Psoas muscle (tissue), 8 donors: ENCODE measurements around the gene TAGLN. TPM values are rescaled to one million over a fixed set of nuclear protein-coding genes. Genes with fewer than 3 reads are reported as not detected.
"Not testable (repeated sequence)": the region's sequence is repeated elsewhere in the genome, so short reads cannot be mapped to it uniquely, and the experiment has no call there.

Source experiments
- ATAC-seq, 4 donors: fragments of 200-7000 bp; cut with Tn5 transposase; one replicate each; pipeline ENCODE4 v1.9.1; 2020; ENCODE audit warnings: moderate library complexity in 3 of 4, mild to moderate bottlenecking in 2 of 4
- DNase-seq, 2 donors: peaks; one replicate each; pipeline ENCODE4 v3.0.0-alpha.2; 2020
- H3K27ac ChIP-seq: fragments of 200-600 bp; one replicate; pipeline ENCODE4 v1.8.0; 2022
- H3K27me3 ChIP-seq, 3 donors: fragments of 200-600 bp in 1 of 3; one replicate each; pipeline versions ENCODE4 v1.6.1 to v1.8.0; 2013 to 2022; ENCODE audit warnings: low read length in 2 of 3, mild to moderate bottlenecking in 2 of 3, moderate library complexity in 1 of 3; ENCODE audit not compliant: insufficient read depth in 3 of 3
- H3K36me3 ChIP-seq, 2 donors: fragments of 200-600 bp in 1 of 2; one replicate each; pipeline versions ENCODE4 v1.6.1 to v1.8.0; 2013 to 2022; ENCODE audit warnings: low read depth in 1 of 2, mild to moderate bottlenecking in 1 of 2, moderate library complexity in 1 of 2; ENCODE audit not compliant: insufficient read depth in 1 of 2
- H3K4me1 ChIP-seq: fragments of 200-600 bp; one replicate; pipeline ENCODE4 v1.8.0; 2022
- H3K4me3 ChIP-seq: fragments of 200-600 bp; one replicate; pipeline ENCODE4 v1.8.0; 2022; ENCODE audit warnings: mild to moderate bottlenecking
- H3K9me3 ChIP-seq: fragments of 200-600 bp; one replicate; pipeline ENCODE4 v1.8.0; 2022
- CTCF ChIP-seq: fragments of 200-600 bp; IDR thresholded peaks from one replicate; pipeline ENCODE4 v1.8.0; 2022; ENCODE audit warnings: antibody characterized with exemption
- WGBS, 3 donors: extraction: QIAGEN DNeasy Blood & Tissue Kit; methylation state at CpG; one replicate each; pipeline versions ENCODE4 v1.1.6 to v1.1.7; 2013; 5-methylcytosine and 5-hydroxymethylcytosine counted together
- intact Hi-C, 2 donors: fragments of 100-400 bp; cut with DNase I; formaldehyde crosslinking; loops; one replicate each; pipeline versions ENCODE4 v1.11.0 to v1.14.2; 2022
- polyA plus RNA-seq, 3 donors: library from polyadenylated mRNA; stranded (reverse); fragments of 200-250 nt; gene quantifications; one replicate each; pipeline ENCODE4 v1.2.3, GENCODE V29; 2013
- total RNA-seq, 4 donors: library from RNA; stranded (reverse); fragmentation: NEBNext Ultra II Directional in 2 of 4; extraction: Animal tissue kit (Norgen Biotek cat#: 25700) in 2 of 4; gene quantifications; one replicate each; pipeline versions ENCODE4 v1.2.1 to v1.2.4, GENCODE V29; 2021 to 2023
- donor health status: healthy with polysubstance abuse.
- donor health status: DM: no; HTN: no; CAD: no; lungs with moderate emphysema.
- donor health status: Bipolar disorder and iron deficiency.
- donor health status: healthy.
- donor health status: DM: yes; HTN: yes; CAD: no.
- donor health status: DM: no; HTN: no; CAD: no.
- donor health status: DM: no; HTN: no; CAD: no.
- donor health status: DM: yes; HTN: yes; CAD: no.

TAGLN gene
- total and polyA plus RNA-seq, 7 donors: 36.2 to 140 (median 73.0) TPM

GRCh38 chr11:117208710-117209109 lies 9.5 kb downstream of the TAGLN start:
- not testable (repeated sequence) for H3K9me3 ChIP-seq, DNase-seq, ATAC-seq, H3K27me3 ChIP-seq, H3K4me3 ChIP-seq, H3K27ac ChIP-seq, H3K4me1 ChIP-seq
- 85 to 89% (median 88%) methylated on average over 9 of the region's 13 CpGs for WGBS, 3 donors
- intact Hi-C loops: loop anchor here (2.0 to 5.0 kb wide), 2 partner anchors 76 kb away; no protein-coding TSS in a partner anchor
- peaks cover 0 to 43% of the 10 kb centered on the region in 2 donors for H3K36me3 ChIP-seq

DNA sequence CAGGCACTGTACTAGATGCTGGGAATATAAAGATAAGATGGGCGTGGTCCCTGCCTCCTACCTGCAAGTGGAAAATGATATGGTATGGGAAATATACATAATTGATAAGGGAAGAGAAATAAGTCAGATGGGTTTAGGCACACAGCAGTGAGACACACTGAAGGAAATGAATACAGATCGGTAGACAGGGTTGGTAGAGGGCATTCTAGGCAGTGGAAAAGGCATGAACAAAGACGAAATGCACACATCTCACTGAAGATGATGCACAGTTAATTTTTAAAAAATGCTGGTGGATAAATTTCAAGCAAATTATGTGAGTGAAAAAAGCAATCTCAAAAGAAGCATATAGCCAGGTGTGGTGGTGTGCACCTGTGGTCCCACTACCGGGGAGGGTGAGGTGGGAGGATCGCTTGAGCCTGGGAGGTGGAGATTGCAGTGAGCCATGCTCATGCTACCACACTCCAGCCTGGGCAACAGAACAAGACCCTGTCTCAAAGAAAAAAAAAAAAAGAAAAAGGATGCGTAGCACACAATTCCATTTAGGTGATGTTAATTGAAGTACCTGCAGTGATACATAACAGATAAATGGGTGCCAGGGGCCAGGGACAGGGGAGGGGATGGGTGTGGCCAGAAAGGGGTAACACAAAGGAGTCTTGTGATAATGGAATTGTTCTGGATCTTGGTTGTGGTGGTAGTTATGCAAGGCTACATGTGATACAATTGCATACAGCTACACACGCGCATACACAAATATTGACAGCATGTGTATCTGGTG lies 10.4 kb downstream of the TAGLN start:
- not testable (repeated sequence) for H3K27ac ChIP-seq, ATAC-seq, H3K27me3 ChIP-seq, H3K4me3 ChIP-seq, H3K9me3 ChIP-seq, DNase-seq, H3K4me1 ChIP-seq
- intact Hi-C loops: loop anchor here (2.0 to 5.0 kb wide), 2 partner anchors 77 kb away; no protein-coding TSS in a partner anchor
- 88 to 90% (median 89%) methylated on average over 7 to 8 of the region's 8 CpGs for WGBS, 3 donors
- H3K36me3 ChIP-seq: peaks cover 4 to 43% of the 10 kb centered on the region in 2 donors

GRCh38 chr11:117210620-117211019 lies 11.4 kb downstream of the TAGLN start:
- Histone ChIP-seq H3K36me3 (peaks cover 7 to 43% of the 10 kb centered on the region in 2 donors), H3K27me3 (no peaks in the 10 kb centered on the region), H3K4me1 (no peaks in the 10 kb centered on the region), H3K27ac (no peak overlapping the region), H3K4me3 (no peak overlapping the region), H3K9me3 (no peaks in the 10 kb centered on the region)
- WGBS, 3 donors: 95 to 98% (median 96%) methylated on average over 3 of the region's 3 CpGs
- TF ChIP-seq CTCF: no peak
- intact Hi-C loops: no loop called here
- DNase-seq (no peak), ATAC-seq (no peak)

- H3K4me1 ChIP-seq: peaks cover 4% of the 10 kb centered on the region
- H3K36me3 ChIP-seq: peaks cover 10 to 64% of the 10 kb centered on the region in 2 donors
- ATAC-seq: no peak
- DNase-seq: peak in 1 of 2 donors; percentile 4
- no peak overlapping the region for H3K4me3 ChIP-seq
- no peaks in the 10 kb centered on the region for H3K9me3 ChIP-seq
- WGBS, 3 donors: 86 to 93% (median 90%) methylated on average over 11 of the region's 11 CpGs
- no peaks in the 10 kb centered on the region for H3K27me3 ChIP-seq
- intact Hi-C loops: no loop called here
- no peak overlapping the region for H3K27ac ChIP-seq
- TF ChIP-seq CTCF: no peak
Observed at GRCh38 chr11:117212697-117213355, 13.7 kb downstream of the TAGLN start.

DNA sequence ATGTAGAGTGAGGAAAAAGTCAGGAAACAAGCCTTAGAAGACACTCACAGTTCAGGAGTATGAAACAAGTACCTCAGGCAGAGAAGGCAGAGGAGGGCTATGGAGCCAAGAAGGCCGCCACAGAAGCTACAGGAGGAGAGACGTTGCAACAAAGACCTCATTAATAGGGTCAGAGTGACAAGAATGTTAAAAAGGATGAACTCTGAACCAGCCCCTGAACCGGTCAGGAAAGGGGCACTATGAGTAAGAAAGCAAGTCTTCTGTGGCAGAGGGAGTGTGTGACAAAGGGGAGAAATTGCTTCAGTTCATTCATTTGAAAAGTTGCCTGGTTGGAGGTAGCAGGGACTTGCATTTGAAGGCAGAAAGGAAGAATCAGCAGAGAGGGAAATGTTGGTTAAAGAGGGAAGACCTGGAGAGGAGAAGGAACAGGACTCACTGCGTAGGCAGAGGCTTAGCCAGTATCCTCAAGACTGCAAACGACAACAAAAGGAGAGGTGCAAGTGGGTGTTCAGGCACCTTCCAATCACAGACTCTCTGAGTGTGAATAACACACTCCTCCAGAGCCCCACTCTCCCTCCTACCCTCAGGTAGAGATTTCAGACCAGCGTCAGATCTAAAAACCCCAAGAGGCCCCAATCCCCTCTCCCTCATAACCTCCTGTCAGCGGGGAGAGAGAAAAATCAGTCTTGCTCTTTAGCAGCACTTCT lies 15.4 kb downstream of the TAGLN start:
- DNase-seq (peak in 1 of 2 donors; percentile 2), ATAC-seq (no peak)
- H3K4me3 ChIP-seq: no peak overlapping the region
- H3K27ac ChIP-seq: no peak overlapping the region
- peaks cover 15% of the 10 kb centered on the region for H3K4me1 ChIP-seq
- 83 to 90% (median 89%) methylated on average over 7 of the region's 7 CpGs for WGBS, 3 donors
- H3K9me3 ChIP-seq: no peaks in the 10 kb centered on the region
- peaks cover 10 to 81% of the 10 kb centered on the region in 2 donors for H3K36me3 ChIP-seq
- intact Hi-C loops: loop anchor here in 1 of 2 donors (5.0 kb wide), 1 partner anchor 32 kb away; no protein-coding TSS in a partner anchor
- no peak for TF ChIP-seq CTCF
- no peaks in the 10 kb centered on the region for H3K27me3 ChIP-seq
